ENCODE data around the gene NUDT19.

GRCh38 chr19:32651729-32652140 lies 39.9 kb upstream of the NUDT19 start:
- TF ChIP-seq CTCF (conservative IDR thresholded peaks at IDR 0.05; ENCODE audit: low read length) (no peak), EZH2phosphoT487 (IDR thresholded peaks at IDR 0.05; ENCODE audit: borderline replicate concordance) (no peak)
